Activated CD4-positive, alpha-beta T cell treated with anti-CD3 and anti-CD28 coated beads, Interleukin-2, amount 50 U/mL, for 4 hours (primary cell): ENCODE data around the gene SMIM33.
"Not testable (repeated sequence)": the region's sequence is repeated elsewhere in the genome, so short reads cannot be mapped to it uniquely, and the experiment has no call there.

Experiments
- DNase-seq, 2 experiments: peaks; one replicate each; pipeline ENCODE4 v3.0.0-alpha.2; 2020

Gene SMIM33

DNA sequence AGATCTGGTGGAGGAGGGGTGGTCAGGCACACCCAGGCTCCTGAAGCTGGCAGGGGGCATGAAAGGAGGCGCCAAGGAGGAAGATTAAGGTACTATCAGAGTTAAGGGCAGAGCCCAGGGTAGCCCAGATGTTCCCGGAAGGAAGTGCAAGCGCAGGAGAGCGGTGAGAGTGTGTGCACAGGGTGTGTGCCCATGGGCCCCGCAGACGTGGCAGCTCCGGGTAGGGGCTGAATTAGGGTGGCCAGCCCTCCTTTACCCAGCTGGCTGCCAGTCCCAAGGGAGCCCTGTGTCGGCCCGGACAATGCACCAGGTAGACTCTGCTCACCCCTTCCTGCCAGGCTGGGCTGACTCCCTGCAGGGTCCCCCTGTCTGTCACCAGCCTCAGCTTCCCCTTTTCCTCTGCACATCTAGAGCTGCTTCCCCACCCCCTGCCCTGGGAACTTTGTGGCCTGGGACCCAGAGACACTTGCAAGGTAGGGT is at the start of gene SMIM33:
TSS of gene SMIM33 (plus strand) at position 184 of the 480 bp plus-strand sequence. CDS start at position 302, 118 bp downstream.
- no peak for DNase-seq

- peak; percentile 32 to 40 for DNase-seq
These were observed 48.4 kb upstream of the SMIM33 start for GRCh38 chr5:139422307-139422893.

- no peak for DNase-seq
These were observed 45.3 kb upstream of the SMIM33 start for GRCh38 chr5:139425497-139425896.

DNA sequence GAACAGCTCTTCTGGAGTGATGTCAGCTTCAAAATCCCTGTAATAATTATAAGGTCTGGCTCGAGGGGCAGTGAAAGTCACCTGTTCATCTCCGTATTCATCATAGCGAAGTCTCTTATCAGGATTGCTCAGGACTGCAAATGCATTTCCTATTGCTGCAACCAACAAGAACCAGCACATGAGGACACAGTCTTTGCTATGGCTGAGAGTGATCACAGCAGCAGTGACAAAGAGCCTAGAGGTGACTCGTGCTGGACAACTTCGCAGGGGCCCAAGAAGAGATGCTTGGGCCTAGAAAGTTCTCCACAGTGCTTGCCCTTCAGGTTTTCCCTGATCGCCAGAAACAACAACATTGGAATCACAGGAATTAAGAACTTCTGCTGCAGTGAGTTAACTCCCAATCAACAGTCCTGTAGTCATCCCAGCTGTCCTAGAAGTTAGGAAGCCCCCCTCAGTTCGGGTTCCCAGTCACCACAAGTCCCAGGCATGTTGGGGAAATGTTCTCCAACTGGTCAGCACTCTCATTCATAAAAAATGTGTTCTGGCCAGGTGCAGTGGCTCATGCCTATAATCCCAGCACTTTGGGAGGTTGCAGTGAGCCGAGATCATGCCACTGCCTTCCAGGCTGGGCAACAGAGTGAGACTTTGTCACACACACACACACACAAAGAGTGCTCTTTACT is 44.5 kb upstream of the SMIM33 start:
- no peak for DNase-seq

DNA sequence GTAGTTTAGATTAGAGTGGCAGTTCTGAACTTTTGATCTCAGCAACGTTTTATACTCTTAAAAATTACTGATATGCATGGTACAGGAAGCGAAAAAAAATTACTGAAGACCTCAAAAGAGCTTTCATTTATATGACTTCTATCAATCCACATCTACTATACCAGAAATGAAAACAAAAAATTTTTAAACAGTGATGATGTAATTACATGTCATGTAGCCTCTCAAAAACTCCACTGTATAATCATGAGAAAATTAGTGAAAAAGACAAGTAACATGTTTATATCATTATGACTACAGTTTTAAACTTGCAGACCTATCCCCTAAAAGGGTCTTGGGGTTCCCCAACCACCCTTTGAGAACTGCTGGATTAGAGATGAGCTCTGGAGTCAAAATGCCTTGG is 40.8 kb upstream of the SMIM33 start:
- no peak for DNase-seq

DNA sequence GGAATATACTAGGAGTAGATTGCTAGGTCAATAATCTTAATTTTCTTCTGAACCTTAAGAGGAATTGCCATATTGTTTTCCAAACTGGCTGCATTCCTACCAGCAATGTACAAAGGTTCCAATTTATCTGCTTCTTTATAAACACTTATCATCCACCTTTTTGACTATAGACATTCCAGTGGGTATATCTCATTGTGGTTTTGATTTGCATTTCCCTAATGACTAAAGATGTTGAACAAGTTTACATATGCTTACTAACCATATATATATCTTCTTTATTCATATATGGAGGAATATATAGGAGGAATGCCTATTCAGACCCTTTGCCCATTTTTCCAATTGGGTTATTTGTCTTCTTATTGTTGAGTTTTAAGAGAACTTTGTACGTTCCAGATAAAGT is 39.1 kb upstream of the SMIM33 start:
- DNase-seq = no peak

GRCh38 chr5:139435676-139436075 is 35.1 kb upstream of the SMIM33 start:
- DNase-seq = no peak

- no peak for DNase-seq
These were observed 32.1 kb upstream of the SMIM33 start for GRCh38 chr5:139438707-139439012.

DNA sequence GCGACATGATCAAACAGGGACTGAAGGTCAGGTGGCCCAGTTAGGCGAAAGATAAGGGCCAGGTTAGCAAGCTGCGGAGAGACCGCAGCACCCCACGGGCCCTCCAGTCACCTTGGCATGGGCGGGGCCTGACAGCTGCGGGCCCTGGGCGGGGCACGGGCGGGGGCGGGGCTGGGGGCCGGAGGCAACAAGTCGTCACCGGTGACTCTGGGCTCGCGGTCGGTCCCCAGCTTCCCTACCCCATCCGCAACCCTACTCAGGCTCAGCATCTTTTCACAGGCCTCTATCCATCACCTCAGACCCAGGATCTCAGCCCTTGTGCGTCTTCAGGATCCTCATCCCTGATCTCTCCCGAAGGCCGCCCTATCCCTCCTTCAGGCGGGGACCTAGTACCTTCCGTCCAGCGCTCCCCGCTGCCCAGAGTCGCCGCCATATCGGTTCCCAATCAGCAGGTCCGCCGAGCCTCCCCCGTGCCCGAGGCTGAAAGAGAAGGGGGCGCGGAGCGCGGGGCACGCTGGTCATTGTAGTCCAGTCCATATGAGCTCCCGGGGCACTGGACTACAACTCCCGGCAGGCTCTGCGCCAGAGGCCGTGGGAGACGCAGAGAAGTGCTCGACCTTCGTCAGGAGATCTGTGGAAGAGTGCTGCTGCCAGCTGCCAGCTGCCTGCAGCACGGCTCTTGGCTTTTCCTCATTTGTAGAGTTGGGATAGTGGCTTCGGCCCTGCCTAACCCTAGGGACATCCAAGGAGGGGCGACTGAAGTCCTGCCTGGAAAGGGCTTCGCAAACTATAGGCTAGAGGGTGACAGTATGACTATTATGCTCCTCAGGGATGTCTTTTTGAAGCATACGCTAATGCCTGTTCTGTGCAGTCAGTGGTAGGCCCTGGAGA is 31.5 kb upstream of the SMIM33 start, which contains the start of gene DNAJC18:
TSS of gene DNAJC18 (minus strand) at position 513 of the 891 bp plus-strand sequence. CDS start at position 433, 80 bp downstream.
- DNase-seq = peak; percentile 88

DNA sequence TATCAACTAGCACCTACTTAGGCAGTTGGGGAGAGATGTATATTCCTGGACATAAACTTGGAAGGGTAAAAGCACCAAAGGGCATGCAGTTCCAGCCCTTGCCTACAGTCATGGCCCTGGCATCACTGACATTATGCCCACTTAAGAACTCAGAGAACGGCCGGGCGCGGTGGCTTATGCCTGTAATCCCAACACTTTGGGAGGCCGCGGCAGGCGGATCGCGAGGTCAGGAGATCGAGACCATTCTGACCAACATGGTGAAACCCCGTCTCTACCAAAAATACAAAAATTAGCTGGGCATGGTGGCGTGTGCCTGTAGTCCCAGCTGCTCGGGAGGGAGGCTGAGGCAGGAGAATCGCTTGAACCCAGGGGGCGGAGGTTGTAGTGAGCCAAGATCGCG is 30.4 kb upstream of the SMIM33 start:
- not testable (repeated sequence) for DNase-seq

DNA sequence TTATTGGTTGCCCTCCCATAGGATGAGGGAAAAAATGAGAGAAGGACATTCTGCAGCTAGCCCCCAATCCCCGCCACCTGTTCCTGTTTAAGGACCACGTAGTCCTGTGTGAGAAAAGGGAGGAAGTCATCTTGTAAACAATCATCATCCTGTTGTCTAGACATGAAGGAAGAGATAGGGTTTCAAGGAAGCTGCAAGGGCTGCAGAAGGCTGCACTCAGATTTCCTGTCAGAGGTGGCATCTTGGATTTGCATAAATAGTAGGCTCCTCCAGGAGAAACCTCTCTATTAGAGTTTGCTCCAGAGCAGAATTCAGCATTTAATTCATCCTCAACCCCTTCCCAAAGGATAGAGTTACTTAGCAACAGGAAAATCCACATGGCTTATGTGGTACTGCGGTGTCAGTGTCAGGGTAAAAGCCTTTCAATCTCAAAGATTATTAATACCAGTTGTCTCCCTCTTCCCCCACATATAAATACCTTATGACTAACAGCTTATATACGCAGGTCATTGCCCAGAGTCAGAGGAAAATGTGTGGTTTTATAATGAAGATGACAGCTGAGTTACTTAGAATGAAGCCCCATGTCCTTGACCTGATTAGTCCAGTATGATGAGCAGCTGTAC is 26.9 kb upstream of the SMIM33 start:
- DNase-seq = no peak

DNA sequence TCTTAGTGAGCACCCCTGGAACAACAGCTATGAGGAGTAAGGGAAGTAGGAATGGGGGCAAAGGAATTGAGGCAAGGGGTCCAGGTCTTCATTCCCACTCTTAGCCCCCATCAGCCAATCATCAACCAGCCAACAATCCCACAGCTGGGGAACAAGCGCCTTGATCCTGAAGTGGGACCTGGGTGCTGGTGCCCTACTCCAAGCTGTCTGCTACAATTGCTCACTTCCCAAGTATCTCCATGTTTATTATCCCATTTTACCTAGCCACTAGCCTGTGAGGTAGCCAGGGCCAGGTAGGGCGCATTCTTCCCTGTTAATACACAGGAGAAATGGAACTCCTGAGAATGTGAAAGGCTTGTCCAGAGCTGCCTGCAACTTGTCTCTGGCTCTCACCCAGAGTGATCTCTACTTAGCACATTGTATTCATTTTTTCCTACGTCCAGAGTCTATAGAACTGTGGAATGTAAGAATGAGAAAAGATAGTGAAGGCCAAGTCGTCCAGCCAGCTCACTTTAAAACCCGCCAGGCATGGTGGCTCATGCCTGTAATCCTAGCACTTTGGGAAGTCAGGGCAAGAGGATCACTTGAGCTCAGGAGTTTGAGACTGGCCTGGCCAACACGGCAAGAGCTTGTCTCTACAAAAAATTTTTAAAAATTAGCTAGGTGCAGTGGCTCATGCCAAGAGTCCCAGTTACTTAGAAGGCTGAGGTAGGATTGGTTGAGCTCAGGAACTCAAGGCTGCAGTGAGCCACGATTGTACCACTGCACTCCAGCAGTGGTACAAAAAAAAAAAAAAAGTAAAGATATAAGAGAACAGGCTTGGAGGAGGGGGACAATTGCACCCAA is 25.3 kb upstream of the SMIM33 start:
- no peak for DNase-seq

DNA sequence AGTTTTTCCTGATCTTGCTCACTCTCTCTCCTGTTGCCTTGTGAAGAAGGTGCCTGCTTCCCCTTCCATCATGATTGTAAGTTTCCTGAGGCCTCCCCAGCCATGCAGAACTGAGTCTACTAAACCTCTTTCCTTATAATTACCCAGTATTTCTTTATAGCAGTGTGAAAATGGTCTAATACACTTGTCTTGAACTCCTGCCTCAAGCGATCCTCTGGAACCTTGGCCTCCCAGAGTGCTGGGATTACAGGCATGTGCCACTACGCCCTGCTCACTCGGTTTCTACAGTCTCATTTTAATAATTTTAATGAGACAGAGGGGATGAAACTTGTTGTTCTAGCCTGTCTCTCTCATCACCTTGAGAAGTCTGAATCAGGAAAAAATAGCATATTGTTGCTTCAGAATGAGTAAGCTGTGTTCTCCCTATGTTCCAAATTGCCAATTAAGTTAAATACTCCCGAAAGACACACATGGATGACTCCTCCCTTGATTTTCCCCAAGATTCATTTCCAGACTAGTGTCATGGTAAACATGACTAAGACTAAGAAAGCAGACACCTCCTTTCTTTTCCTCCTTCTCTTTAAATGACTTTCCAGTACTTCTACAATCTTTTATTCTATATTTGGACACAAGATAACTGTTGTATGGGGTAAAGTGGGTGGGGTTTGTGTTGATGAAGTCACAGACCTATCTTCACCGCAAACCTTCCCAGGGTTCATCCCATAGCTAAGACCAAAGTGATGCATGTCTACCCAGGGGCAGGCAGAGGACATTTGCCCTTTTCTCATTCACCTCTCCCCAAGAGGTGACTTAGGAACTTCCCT is 23.6 kb upstream of the SMIM33 start:
- DNase-seq = no peak

GRCh38 chr5:139451176-139451575 is 19.6 kb upstream of the SMIM33 start:
- DNase-seq = no peak

DNA sequence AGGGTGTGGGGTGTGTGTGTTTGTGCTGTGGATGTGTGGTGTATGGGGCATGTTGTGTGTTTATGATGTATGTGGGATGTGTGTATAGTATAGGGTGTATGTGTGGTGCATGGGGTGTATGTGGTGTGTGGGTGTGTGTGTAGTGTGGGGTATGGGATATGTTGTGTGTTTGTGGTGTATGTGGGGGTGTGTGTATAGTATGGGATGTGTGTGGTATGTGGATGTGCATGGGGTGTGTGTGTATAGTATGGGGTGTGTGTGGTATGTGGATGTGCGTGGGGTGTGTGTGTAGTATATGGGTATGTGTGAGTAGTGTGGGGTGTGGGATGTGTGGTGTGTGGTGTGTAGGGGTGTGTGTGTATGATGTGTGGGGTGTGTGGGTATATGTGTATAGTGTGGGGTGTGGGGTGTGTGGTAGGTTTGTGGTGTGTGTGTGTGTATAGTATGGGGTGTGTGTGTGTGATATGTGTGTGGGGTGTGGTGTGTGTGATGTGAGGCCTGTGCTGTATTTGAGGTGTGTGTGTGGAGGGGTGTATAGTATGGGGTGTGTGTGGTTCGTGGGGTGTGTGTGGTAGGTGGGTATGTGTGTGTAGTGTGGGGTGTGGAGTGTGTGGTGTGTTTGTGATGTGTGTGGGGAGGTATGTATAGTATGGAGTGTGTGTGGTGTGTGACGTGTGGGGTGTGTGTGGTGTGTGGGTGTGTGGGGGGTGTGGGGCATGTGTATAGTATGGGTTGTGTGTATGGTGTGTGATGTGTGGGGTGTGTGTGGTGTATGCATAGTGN is 18.7 kb upstream of the SMIM33 start:
- DNase-seq = no peak

DNA sequence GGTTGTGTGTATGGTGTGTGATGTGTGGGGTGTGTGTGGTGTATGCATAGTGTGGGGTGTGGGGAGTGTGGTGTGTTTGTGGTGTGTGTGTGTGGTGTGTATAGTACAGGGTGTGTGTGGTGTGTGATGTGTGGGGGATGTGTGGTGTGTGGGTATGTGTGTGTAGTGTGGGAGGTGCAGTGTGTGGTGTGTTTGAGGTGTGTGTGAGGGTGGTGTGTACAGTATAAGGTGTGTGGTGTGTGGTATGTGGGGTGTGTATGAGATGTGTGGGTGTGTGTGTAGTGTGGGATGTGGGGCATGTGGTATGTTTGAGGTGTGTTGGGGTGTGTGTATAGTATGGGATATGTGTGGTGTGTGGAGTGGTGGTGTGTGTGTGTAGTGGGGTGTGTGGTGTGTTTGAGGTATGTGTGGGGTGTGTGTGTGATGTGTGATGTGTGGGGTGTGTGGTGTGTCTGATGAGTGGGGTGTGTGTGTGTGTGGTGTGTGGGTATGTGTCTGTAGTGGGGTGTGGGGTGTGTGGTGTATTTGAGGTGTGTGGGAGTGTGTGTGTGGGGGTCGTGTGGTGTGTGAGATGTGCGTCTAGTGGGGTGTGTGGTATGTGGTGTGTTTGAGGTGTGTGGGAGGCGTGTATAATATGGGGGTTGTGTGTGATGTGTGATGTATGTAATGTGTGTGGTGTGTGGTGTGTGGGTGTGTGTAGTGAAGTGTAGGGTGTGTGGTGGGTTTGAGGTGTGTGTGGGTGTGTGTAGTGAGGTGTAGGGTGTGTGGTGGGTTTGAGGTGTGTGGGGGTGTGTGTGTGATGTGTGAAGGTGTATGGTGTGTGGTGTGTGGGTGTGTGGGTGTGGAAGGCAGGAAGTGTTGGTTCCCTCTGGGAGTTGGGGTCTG is 16.9 kb upstream of the SMIM33 start:
- DNase-seq = peak; percentile 41 to 42

- no peak for DNase-seq
These were observed 16.1 kb upstream of the SMIM33 start for GRCh38 chr5:139454568-139455290.

GRCh38 chr5:139456776-139457175 is 14.0 kb upstream of the SMIM33 start:
- no peak for DNase-seq

- no peak for DNase-seq
These were observed 13.6 kb upstream of the SMIM33 start for GRCh38 chr5:139457241-139457640.
